Epithelial cell of prostate (primary cell): ENCODE measurements around the gene TRMT2A.
A peak's percentile ranks its signal among the peaks of the same experiment; 100 is the strongest.
"Not testable (repeated sequence)": the region's sequence is repeated elsewhere in the genome, so short reads cannot be mapped to it uniquely, and the experiment has no call there.

Experiments
- DNase-seq: peaks from one replicate; pipeline ENCODE4 v3.0.0-alpha.2; 2011; ENCODE audit warnings: low read depth, low spot score
- H3K27ac ChIP-seq: fragments of 450-650 bp; 2 replicates; pipeline ENCODE4 v1.5.1; 2017; ENCODE audit warnings: mild to moderate bottlenecking

The TRMT2A gene, protein sequence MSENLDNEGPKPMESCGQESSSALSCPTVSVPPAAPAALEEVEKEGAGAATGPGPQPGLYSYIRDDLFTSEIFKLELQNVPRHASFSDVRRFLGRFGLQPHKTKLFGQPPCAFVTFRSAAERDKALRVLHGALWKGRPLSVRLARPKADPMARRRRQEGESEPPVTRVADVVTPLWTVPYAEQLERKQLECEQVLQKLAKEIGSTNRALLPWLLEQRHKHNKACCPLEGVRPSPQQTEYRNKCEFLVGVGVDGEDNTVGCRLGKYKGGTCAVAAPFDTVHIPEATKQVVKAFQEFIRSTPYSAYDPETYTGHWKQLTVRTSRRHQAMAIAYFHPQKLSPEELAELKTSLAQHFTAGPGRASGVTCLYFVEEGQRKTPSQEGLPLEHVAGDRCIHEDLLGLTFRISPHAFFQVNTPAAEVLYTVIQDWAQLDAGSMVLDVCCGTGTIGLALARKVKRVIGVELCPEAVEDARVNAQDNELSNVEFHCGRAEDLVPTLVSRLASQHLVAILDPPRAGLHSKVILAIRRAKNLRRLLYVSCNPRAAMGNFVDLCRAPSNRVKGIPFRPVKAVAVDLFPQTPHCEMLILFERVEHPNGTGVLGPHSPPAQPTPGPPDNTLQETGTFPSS

DNA sequence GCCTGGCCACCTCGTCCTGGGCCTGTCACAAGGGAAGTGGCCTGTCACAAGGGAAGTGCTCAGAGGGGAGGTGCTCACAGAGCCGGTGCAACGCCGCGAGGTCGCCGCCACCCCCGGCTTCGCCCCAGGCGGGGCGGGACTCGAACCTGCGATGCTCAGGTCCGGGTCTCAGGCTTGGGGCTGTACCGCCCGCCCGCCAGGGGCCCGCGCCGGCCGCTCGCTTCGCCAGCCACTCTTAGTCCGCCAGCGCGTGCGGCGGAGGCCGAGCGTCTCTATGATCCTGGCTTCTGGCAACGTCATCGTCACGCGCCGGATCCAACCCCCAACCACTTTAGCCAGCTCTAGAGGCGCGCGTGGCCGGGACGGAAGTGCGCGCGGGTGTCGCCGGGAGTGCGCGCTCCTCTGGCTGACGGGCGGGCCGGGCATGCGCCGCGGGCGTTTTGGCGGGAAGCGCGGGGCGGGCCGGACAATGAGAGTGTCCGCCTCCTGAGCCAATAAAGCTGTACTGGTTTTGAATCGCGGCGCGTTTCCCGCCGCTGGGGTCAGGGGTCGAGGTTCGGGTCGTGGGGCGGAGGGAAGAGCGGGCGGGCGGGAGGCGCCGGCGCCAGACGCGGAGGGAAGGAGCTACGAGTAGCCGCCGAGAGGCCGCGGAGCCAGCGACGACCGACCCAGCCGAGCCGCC, at the start of gene TRMT2A:
TRMT2A (minus strand) TSS at position 276 of the 682 bp plus-strand sequence. CDS start 320 bp downstream, outside the sequence.
- peak; percentile 91 for DNase-seq
- H3K27ac ChIP-seq: peak within 1 kb of the TSS; percentile 67

DNA sequence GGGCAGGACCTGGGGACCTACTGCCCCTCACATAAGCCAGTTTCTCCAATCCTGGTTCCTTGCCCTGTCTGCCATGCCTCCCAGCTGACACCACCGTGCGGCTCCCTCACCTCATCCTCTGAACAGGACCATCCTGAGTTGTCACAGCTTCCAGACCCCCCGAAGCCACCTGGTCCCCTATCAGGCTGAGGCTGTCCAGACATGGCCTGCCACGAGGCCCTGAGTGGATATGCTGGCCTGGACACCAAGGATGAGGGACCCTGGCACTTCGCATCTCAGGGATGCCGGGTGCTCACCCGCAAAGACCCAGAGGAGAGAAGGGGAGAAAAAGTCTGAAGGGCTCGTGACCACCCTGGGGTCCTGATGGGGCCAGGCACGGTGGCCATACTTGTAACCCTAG, 49.7 kb upstream of the TRMT2A start:
- H3K27ac ChIP-seq: no peak overlapping the region
- DNase-seq: no peak

GRCh38 chr22:20165913-20166312, 48.9 kb upstream of the TRMT2A start:
- H3K27ac ChIP-seq: no peak overlapping the region
- no peak for DNase-seq

GRCh38 chr22:20165421-20165820, 48.4 kb upstream of the TRMT2A start:
- DNase-seq: no peak
- H3K27ac ChIP-seq: no peak overlapping the region

GRCh38 chr22:20164863-20165262, 47.8 kb upstream of the TRMT2A start:
- no peak overlapping the region for H3K27ac ChIP-seq
- no peak for DNase-seq

DNA sequence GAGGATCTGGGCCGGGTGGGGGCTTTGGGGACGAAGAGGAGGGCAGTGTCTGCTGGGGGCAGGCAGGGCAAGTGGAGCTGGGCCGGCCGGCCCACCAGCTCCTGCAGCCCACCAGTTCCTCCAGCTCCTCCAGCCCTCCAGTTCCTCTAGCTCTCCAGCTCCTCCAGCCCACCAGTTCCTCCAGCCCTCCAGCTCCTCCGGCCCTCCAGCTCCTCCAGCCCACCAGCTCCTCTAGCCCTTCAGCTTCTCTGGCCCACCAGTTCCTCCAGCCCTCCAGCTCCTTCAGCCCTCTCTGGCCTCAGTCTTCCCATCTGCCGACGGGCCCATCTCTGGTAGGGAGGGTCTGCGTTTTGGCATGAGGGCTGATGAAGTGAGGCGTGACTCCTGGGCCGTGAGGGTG, 43.0 kb upstream of the TRMT2A start:
- no peak for DNase-seq
- H3K27ac ChIP-seq: no peak overlapping the region

GRCh38 chr22:20159531-20159930, 42.5 kb upstream of the TRMT2A start:
- not testable (repeated sequence) for H3K27ac ChIP-seq, DNase-seq

DNA sequence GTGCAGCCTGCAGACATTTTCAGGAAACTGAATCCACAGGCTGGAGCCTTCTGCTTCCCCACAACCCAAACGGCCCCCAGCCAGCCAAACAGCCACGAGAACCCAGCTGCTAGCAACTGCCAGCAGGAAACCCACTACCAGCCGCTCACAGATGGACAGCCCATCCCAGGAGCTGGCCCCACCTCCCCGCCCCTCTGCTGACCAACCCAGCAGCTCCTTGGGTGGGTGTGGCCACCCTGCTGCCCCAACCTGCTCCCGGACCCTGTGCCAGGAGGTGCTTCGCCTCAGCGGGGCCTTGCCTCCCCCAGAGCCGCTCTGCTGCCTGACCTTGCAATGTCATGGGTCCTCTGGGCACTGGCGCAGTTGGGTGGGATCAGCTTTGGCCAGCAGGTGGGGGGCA, 42.0 kb upstream of the TRMT2A start:
- DNase-seq: no peak

DNA sequence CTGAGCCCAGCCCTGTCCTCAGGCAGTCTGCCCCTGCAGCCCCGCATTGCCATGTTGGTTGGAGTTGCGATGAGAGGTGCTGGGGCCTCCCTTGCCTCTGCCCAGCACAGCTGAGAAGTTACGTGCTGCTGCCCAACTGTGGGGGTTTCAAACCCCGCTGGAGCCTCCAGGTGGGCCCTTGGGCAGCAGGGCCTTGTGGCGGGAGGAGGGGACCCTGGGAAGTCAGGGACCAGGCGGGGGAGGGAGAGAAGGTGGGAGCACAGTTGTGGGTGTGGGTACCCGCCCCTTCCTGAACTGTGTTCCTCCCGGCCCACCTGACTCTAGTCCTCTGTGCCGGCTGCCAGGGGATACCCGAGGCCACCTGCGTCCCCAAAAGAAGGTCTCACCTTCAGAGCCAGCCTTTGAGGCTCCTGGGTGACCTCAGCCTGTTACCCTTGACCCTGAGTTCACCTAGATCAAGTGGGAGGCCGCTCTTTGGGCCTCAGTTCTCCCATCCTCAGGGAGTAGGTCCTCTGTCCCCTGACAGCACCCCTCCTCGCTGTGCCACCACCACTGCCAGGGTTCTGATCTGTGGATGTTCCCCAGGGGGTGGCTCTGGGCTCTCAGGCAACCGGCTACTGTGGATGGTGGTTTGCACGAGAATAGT, 41.5 kb upstream of the TRMT2A start:
- no peak for DNase-seq
- H3K27ac ChIP-seq: no peak overlapping the region

More for the DNA sequence above, 42.0 kb upstream of the TRMT2A start:
- H3K27ac ChIP-seq: no peak overlapping the region

- DNase-seq: no peak
- no peak overlapping the region for H3K27ac ChIP-seq
Observed at GRCh38 chr22:20157430-20158183, 40.6 kb upstream of the TRMT2A start.

DNA sequence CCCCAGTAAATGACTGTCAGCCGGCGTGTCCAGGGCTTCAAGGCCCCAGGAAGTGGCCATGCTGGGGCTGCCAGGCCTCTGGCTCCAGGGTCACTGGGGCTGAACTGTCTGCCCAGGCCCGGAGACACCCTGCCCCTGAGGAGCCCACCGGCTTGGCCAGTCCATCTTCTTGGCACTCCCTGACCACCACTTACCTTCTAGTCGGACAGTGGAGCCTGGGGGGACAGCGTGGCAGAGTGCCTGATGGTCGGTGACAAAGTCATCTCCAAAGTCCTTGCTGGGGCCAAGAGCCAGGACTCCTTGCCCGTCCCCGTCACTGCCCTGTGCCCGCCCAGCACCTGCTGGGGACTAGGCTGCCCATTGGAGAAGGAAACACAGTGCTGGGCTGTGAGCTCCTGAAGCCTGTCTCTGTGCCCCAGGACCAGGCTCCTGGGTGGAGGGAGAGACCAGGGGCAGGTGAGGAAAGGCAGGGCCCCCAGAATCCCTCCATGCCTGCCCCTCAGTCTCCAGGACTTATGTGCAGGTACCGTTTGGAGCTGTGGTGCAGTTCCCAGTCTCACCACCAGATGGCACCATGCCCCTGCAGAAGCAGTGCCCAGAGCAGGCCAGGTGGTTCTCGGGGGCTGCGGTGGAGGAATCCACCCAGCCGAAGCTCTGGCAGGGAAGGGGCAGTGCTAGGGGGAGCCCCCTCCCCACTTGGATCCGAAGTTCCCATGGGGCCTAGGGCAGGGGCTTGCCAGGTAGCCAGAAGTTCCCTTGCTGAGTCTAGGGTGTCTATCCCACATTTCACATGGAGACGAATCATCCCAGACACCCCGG, 39.8 kb upstream of the TRMT2A start:
- DNase-seq: peak; percentile 3
- H3K27ac ChIP-seq: no peak overlapping the region

GRCh38 chr22:20156042-20156389, 39.0 kb upstream of the TRMT2A start:
- DNase-seq: no peak
- H3K27ac ChIP-seq: no peak overlapping the region

DNA sequence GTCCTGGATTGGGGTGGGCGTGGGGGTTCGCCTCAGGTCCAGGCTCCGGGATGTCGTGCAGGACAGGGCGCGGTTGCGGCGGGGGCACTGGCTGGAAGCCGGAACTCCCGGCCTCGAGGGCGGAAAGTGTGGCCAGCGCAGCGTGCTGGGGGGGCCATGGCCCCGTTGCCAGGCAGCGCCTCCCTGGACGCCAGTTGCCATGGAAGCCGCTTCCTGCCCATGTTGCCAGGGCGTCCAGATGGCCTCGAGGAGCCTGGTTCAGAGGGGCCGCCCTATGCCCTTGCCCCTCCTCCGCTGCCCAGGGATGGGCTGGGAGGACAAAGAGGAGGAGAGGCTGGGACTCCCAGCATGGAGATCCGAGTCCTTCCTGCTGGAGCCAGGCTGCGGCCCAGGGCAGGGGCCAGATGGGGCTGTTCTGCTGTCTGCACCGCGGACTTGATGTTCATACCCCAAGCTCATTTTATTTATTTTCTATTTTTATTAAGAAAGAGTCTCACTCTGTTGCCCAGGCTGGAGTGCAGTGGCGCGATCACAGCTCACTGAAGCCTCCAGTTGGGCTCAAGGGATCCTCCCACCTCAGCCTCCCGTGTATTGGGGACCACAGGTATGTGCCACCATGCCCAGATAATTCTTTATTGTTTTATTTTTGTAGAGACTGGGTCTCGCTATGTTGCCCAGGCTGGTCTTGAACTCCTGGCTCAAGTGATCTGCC, 38.5 kb upstream of the TRMT2A start:
- DNase-seq: no peak
- H3K27ac ChIP-seq: no peak overlapping the region

GRCh38 chr22:20154602-20155187, 37.7 kb upstream of the TRMT2A start:
- no peak for DNase-seq
- no peak overlapping the region for H3K27ac ChIP-seq

- H3K27ac ChIP-seq: no peak overlapping the region
Observed at GRCh38 chr22:20153945-20154344, 36.9 kb upstream of the TRMT2A start.

DNA sequence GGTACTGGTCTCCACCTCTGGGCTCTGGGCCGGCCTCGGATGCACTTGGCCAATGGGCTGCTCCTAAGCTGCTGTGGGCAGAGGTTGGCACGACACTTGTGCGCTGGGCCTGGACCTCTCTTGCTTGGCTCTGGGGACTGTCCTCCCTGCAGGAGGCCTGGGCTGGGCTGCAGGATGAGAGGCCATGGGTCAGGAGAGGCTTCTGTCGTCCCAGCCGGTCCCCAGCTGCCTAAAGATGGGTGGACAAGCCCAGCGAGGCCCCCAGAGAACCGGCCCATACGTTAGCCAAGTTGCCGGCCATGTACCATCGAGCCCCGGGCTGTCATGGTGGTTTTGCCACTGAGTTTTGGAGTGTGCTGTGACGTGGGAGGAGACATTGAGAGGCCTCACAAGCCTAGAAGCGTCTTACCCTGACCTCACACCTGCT, 35.5 kb upstream of the TRMT2A start:
- no peak for DNase-seq

More at GRCh38 chr22:20153945-20154344, 36.9 kb upstream of the TRMT2A start:
- no peak for DNase-seq

DNA sequence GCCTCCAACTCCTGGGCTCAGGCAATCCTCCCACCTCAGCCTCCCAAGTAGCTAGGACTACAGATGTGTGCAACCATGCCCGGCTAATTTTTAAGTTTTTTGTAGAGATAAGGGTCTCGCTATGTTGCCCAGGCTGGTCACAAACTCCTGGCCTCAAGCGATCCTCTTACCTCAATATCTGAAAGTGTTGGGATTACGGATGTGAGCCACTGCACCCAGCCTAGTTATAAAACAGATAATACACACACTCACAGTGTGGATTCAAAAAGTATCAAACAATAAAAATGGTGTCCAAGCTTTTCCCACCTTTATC, 34.2 kb upstream of the TRMT2A start:
- H3K27ac ChIP-seq: no peak overlapping the region
- no peak for DNase-seq

More for the DNA sequence above, 35.5 kb upstream of the TRMT2A start:
- H3K27ac ChIP-seq: no peak overlapping the region
